Stimulated activated CD4-positive, alpha-beta T cell treated with anti-CD3 and anti-CD28 coated beads, Interleukin-12 subunit alpha, Interleukin-12 subunit beta, amount 100 ng/mL, for 4 hours (primary cell): ENCODE results near the gene APEX2.
"Not testable (repeated sequence)": the region's sequence is repeated elsewhere in the genome, so short reads cannot be mapped to it uniquely, and the experiment has no call there.

Source experiments
- DNase-seq: peaks from one replicate; pipeline ENCODE4 v3.0.0-alpha.2; 2020

The APEX2 gene

DNA sequence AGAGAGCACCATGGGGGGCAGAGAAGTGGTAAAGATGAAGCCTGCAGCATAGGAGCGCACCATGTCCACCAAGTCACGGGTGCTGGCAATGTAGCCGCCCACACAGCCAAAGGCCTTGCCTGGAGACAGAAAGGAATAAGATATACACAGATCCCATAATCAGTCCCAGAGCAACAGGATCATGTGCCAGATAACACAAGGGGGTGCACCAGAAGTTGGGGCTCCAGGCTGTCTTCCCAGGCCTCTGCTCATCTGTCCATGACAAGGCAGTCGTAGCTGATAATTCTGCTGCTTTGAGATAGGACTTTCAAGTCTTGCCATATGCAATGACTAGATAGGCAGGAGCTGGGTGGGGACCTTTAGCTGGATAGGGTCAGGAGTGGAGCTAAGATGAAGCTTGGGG lies 14.7 kb downstream of the APEX2 start:
- no peak for DNase-seq

GRCh38 chrX:55026143-55026542 lies 26.0 kb downstream of the APEX2 start:
- no peak for DNase-seq

GRCh38 chrX:55026840-55027239 lies 26.7 kb downstream of the APEX2 start:
- DNase-seq: no peak

DNA sequence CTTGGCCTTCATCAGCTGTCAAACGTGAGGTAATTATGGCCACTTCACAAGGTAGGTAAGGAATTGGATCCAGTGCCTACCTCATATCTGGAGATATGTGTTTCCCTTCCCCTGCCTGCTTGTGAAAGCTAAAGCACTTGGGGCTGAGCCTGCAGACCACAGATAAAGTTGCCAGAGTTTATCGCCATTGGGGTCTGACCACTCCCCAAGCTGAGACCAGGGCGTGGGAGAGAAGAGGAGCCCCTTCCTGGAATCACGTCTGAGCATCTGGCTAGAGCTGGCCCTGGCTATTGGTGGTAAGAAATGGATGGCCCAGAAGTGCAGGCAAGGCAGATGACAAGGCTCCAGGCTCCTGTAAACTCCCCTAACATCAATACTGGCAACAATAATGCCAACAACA lies 27.9 kb downstream of the APEX2 start:
- DNase-seq: no peak

DNA sequence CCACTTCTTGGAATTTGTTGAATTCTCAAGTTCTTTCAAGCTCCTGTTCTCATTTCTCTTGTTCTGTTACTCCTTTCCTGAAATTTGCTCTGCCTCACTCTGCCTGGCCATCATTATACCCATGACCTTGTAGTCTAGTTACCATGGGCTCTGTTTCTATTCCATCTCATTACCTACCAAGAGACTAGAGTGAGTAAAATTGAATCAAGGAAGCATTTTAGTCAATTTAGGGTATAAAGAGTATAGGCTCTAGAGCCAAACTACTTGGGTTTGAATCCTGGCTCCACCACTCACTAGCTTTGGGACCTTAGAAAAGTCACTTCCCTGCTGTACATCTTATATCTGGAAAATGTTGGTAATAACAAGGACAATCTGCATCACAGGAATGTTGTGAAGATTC lies 28.4 kb downstream of the APEX2 start:
- DNase-seq: no peak

- DNase-seq: no peak
These were observed 29.1 kb downstream of the APEX2 start for GRCh38 chrX:55029291-55029690.

DNA sequence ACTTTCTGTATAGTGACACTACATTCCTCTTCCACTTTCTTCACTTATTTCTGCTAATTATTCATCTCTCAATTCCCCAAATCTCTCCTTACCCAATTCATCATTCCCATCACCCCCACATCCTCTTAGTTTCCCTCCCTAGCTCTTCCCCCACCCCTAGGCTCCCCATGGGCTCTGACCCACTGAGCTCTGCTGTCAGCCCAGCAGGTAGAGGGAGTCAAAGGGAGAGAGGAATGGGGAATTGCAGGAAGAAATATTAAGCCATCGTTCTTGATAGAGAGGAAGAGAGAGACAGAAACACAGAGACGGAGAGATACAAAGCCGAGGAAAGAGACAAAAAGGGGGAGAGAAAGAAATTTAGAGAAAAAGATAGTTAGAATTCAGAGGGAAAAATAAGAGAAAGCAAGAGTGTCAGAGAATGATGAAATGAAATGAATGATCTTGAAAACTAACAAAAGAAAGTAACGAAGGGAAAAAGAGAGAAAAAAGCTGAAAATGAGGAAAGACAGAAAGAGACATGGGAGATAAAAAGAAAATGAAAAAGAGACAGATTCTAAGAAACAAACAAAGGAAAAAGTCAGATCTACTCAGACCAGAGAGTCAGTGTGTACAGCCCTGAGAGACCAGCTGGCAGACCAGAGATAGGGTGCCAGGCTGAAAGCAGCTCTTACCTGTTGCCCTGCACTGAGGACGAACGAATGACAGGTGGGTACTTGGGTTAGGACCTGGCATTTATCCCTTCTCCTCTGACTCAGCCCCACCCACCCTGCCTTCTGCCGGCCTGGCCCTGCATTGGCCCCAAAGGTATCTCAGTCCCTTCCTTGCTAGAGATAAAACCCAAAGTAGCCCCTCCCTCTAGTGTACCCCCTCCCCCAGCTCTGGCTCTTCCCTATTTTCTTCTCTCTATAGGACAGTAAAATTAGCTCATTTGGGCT lies 30.4 kb downstream of the APEX2 start, which contains the start of gene ALAS2:
TSS of gene ALAS2 (minus strand) at position 707 of the 935 bp plus-strand sequence. CDS start 4,977 bp downstream, outside the sequence.
- DNase-seq: no peak

GRCh38 chrX:55033429-55033828 lies 33.3 kb downstream of the APEX2 start:
- no peak for DNase-seq

GRCh38 chrX:55039471-55039870 lies 39.3 kb downstream of the APEX2 start:
- DNase-seq: no peak

GRCh38 chrX:55041514-55041913 lies 41.4 kb downstream of the APEX2 start:
- no peak for DNase-seq

DNA sequence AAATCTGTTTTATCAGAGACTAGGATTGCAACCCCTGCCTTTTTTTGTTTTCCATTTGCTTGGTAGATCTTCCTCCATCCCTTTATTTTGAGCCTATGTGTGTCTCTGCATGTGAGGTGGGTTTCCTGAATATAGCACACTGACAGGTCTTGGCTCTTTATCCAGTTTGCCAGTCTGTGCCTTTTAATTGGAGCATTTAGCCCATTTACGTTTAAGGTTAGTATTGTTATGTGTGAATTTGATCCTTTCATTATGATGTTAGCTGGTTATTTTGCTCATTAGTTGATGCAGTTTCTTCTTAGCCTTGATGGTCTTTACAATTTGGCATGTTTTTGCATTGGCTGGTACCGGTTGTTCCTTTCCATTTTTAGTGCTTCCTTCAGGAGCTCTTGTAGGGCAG lies 50.4 kb downstream of the APEX2 start:
- not testable (repeated sequence) for DNase-seq

- DNase-seq: no peak
These were observed 56.9 kb downstream of the APEX2 start for GRCh38 chrX:55056820-55057674.

DNA sequence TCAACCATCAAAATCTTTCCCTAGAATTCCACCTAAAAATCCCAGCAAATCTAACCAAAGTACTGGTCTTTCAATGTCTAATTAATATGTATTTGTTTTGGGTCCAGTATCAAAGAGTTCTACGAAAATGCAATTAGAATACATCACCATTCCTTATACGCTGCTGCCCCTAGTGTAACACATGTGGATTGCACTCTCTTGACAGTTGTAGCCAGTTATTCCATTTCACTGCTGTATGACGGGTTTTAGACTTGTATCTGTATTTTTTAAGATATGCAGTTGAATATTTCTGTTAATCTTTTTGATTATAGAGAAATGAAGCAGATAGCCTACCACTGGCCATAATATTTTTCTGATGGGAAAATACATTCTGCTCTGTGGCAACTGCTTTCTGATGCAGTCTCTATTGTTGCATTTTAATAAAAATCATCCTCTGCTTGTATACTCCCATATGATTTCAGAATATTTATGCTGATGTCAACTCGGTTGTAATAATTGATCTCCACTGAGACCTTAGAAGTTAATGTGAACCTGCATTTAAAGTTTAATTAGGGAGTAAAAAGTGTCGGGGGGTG lies 57.6 kb downstream of the APEX2 start:
- DNase-seq: no peak
